Stimulated activated effector memory CD8-positive, alpha-beta T cell treated with anti-CD3 and anti-CD28 coated beads, Interleukin-12 subunit alpha, Interleukin-12 subunit beta, amount 100 ng/mL, for 72 hours (primary cell): Measurements from ENCODE around the gene CLK1.
"Not testable (repeated sequence)": the region's sequence is repeated elsewhere in the genome, so short reads cannot be mapped to it uniquely, and the experiment has no call there.

Source experiments
- ATAC-seq: fragments of 150-1000 bp; cut with Tn5 transposase; 2 replicates; pipeline ENCODE4 v1.10.0; 2021
- DNase-seq, 2 donors: peaks; one replicate each; pipeline ENCODE4 v3.0.0; 2021 to 2022; ENCODE audit warnings: low spot score in 2 of 2
- H3K27ac Mint-ChIP-seq: one replicate; pipeline ENCODE4 v1.8.0; 2022; ENCODE audit warnings: mild to moderate bottlenecking, mixed read lengths
- H3K36me3 Mint-ChIP-seq: one replicate; pipeline ENCODE4 v1.8.0; 2022; ENCODE audit warnings: mild to moderate bottlenecking, mixed read lengths
- H3K4me1 Mint-ChIP-seq: one replicate; pipeline ENCODE4 v1.8.0; 2022; ENCODE audit warnings: mixed read lengths
- H3K4me3 Mint-ChIP-seq: one replicate; pipeline ENCODE4 v1.8.0; 2022; ENCODE audit warnings: mild to moderate bottlenecking, mixed read lengths
- H3K9me3 Mint-ChIP-seq: one replicate; pipeline ENCODE4 v1.8.0; 2022; ENCODE audit warnings: mixed read lengths

Gene CLK1

GRCh38 chr2:200829258-200829655 is 35.2 kb downstream of the CLK1 start:
- H3K4me1 Mint-ChIP-seq, result peaks cover 4% of the 10 kb centered on the region
- peak in 1 of 2 donors; percentile 46 for DNase-seq
- H3K27ac Mint-ChIP-seq, result no peak overlapping the region
- no peaks in the 10 kb centered on the region for H3K9me3 Mint-ChIP-seq
- no peak overlapping the region for H3K4me3 Mint-ChIP-seq
- H3K36me3 Mint-ChIP-seq, result peaks cover 54% of the 10 kb centered on the region
- no peak for ATAC-seq

- peak in 1 of 2 donors; percentile 47 for DNase-seq
- Mint-ChIP-seq H3K4me1 (peaks cover 4% of the 10 kb centered on the region), H3K9me3 (no peaks in the 10 kb centered on the region), H3K36me3 (peaks cover 60% of the 10 kb centered on the region), H3K4me3 (no peak overlapping the region), H3K27ac (no peak overlapping the region)
- ATAC-seq, result no peak
Measured at GRCh38 chr2:200828572-200829257, 35.7 kb downstream of the CLK1 start.

GRCh38 chr2:200828104-200828503 is 36.4 kb downstream of the CLK1 start:
- Mint-ChIP-seq H3K36me3 (peaks cover 66% of the 10 kb centered on the region), H3K27ac (no peak overlapping the region), H3K9me3 (no peaks in the 10 kb centered on the region), H3K4me3 (no peak overlapping the region), H3K4me1 (peaks cover 4% of the 10 kb centered on the region)
- ATAC-seq (no peak), DNase-seq (peak in 1 of 2 donors; percentile 43)

- Mint-ChIP-seq H3K27ac (no peak overlapping the region), H3K4me1 (peaks cover 13% of the 10 kb centered on the region), H3K4me3 (no peak overlapping the region), H3K9me3 (no peaks in the 10 kb centered on the region), H3K36me3 (peaks cover 93% of the 10 kb centered on the region)
- ATAC-seq, result no peak
- DNase-seq, result no peak
Measured at GRCh38 chr2:200821686-200822245, 42.7 kb downstream of the CLK1 start.

GRCh38 chr2:200820573-200821234 is 43.8 kb downstream of the CLK1 start:
- DNase-seq (no peak), ATAC-seq (no peak)
- peaks cover 93% of the 10 kb centered on the region for H3K36me3 Mint-ChIP-seq
- no peaks in the 10 kb centered on the region for H3K9me3 Mint-ChIP-seq
- H3K27ac Mint-ChIP-seq, result peak overlapping the region; percentile 81
- peaks cover 19% of the 10 kb centered on the region for H3K4me1 Mint-ChIP-seq
- no peak overlapping the region for H3K4me3 Mint-ChIP-seq

GRCh38 chr2:200818732-200819131 is 45.7 kb downstream of the CLK1 start:
- not testable (repeated sequence) for ATAC-seq, H3K4me3 Mint-ChIP-seq, DNase-seq, H3K9me3 Mint-ChIP-seq
- Mint-ChIP-seq H3K4me1 (peaks cover 39% of the 10 kb centered on the region), H3K27ac (peak overlapping the region; percentile 81), H3K36me3 (peaks cover 93% of the 10 kb centered on the region)

- DNase-seq (no peak), ATAC-seq (no peak)
- H3K9me3 Mint-ChIP-seq, result no peaks in the 10 kb centered on the region
- H3K36me3 Mint-ChIP-seq, result peaks cover 98% of the 10 kb centered on the region
- peak overlapping the region; percentile 99 for H3K27ac Mint-ChIP-seq
- H3K4me3 Mint-ChIP-seq, result peak overlapping the region; percentile 99
- peaks cover 56% of the 10 kb centered on the region for H3K4me1 Mint-ChIP-seq
Measured at GRCh38 chr2:200814917-200815316, 49.5 kb downstream of the CLK1 start.

- peaks cover 92% of the 10 kb centered on the region for H3K36me3 Mint-ChIP-seq
- peak overlapping the region; percentile 99 for H3K27ac Mint-ChIP-seq
- ATAC-seq, result peak; percentile 45
- H3K4me1 Mint-ChIP-seq, result peaks cover 61% of the 10 kb centered on the region
- peak overlapping the region; percentile 99 for H3K4me3 Mint-ChIP-seq
- H3K9me3 Mint-ChIP-seq, result no peaks in the 10 kb centered on the region
- DNase-seq, result peak in 1 of 2 donors; percentile 68
Measured at GRCh38 chr2:200814276-200814815, 50.1 kb downstream of the CLK1 start.

GRCh38 chr2:200812122-200813022 is 52.1 kb downstream of the CLK1 start:
- Mint-ChIP-seq H3K4me1 (peaks cover 50% of the 10 kb centered on the region), H3K9me3 (no peaks in the 10 kb centered on the region)

GRCh38 chr2:200811333-200812121 is 52.9 kb downstream of the CLK1 start, which contains the start of gene BZW1:
TSS of gene BZW1 (plus strand) at chr2:200811910. CDS start at chr2:200813218, 1,308 bp downstream.
- DNase-seq, result peak; percentile 90 to 97
- Mint-ChIP-seq H3K27ac (peak within 1 kb of the TSS; percentile 99), H3K4me3 (peak within 1 kb of the TSS; percentile 99), H3K36me3 (peaks cover 64% of the 10 kb centered on the region), H3K4me1 (peaks cover 50% of the 10 kb centered on the region), H3K9me3 (no peaks in the 10 kb centered on the region)
- peak; percentile 85 for ATAC-seq

More at GRCh38 chr2:200812122-200813022, 52.1 kb downstream of the CLK1 start:
- DNase-seq, result peak; percentile 65 to 89
- Mint-ChIP-seq H3K36me3 (peaks cover 73% of the 10 kb centered on the region), H3K4me3 (peak overlapping the region; percentile 99), H3K27ac (peak overlapping the region; percentile 99)
- peak; percentile 71 for ATAC-seq

GRCh38 chr2:200810998-200811332 is 53.5 kb downstream of the CLK1 start:
- Mint-ChIP-seq H3K9me3 (no peaks in the 10 kb centered on the region), H3K36me3 (peaks cover 58% of the 10 kb centered on the region), H3K27ac (peak overlapping the region; percentile 99), H3K4me3 (peak overlapping the region; percentile 99), H3K4me1 (peaks cover 47% of the 10 kb centered on the region)
- ATAC-seq (no peak), DNase-seq (no peak)

GRCh38 chr2:200810252-200810997 is 54.0 kb downstream of the CLK1 start:
- no peak for ATAC-seq
- peaks cover 53% of the 10 kb centered on the region for H3K36me3 Mint-ChIP-seq
- H3K4me1 Mint-ChIP-seq, result peaks cover 41% of the 10 kb centered on the region
- peak overlapping the region; percentile 99 for H3K4me3 Mint-ChIP-seq
- peak overlapping the region; percentile 99 for H3K27ac Mint-ChIP-seq
- peak in 1 of 2 donors; percentile 45 for DNase-seq
- H3K9me3 Mint-ChIP-seq, result no peaks in the 10 kb centered on the region

- H3K4me3 Mint-ChIP-seq, result peak overlapping the region; percentile 99
- peaks cover 34% of the 10 kb centered on the region for H3K4me1 Mint-ChIP-seq
- DNase-seq (peak in 1 of 2 donors; percentile 28), ATAC-seq (no peak)
- H3K36me3 Mint-ChIP-seq, result peaks cover 46% of the 10 kb centered on the region
- H3K27ac Mint-ChIP-seq, result peak overlapping the region; percentile 99
- no peaks in the 10 kb centered on the region for H3K9me3 Mint-ChIP-seq
Measured at GRCh38 chr2:200809506-200810251, 54.8 kb downstream of the CLK1 start.
